Activated naive CD4-positive, alpha-beta T cell treated with anti-CD3 and anti-CD28 coated beads for 36 hours (primary cell): ENCODE measurements around the gene COPZ1. TPM values are rescaled to one million over a fixed set of nuclear protein-coding genes. Genes with fewer than 3 reads are reported as not detected.
A peak's percentile ranks its signal among the peaks of the same experiment; 100 is the strongest.
"Not testable (repeated sequence)": the region's sequence is repeated elsewhere in the genome, so short reads cannot be mapped to it uniquely, and the experiment has no call there.

Source experiments
- CTCF ChIA-PET: fragments of 350-600 bp; sonication (Branson Sonifier 250); formaldehyde crosslinking; loops from one replicate; lab custom pipeline; 2021; ENCODE audit warnings: antibody characterized with exemption; lab: Charles Lee
- DNase-seq: peaks from one replicate; pipeline ENCODE4 v3.0.0-alpha.2; 2020
- H3K27ac Mint-ChIP-seq: one replicate; pipeline ENCODE4 v1.8.0; 2021; ENCODE audit warnings: mild to moderate bottlenecking, mixed read lengths
- H3K27me3 Mint-ChIP-seq: one replicate; pipeline ENCODE4 v1.8.0; 2021; ENCODE audit warnings: low read depth, mixed read lengths
- H3K36me3 Mint-ChIP-seq: one replicate; pipeline ENCODE4 v1.8.0; 2021; ENCODE audit warnings: low read depth, mixed read lengths
- H3K4me1 Mint-ChIP-seq: one replicate; pipeline ENCODE4 v1.8.0; 2021; ENCODE audit warnings: low read depth, mixed read lengths
- H3K4me3 Mint-ChIP-seq: one replicate; pipeline ENCODE4 v1.8.0; 2021; ENCODE audit warnings: mild to moderate bottlenecking, moderate library complexity, mixed read lengths
- H3K9me3 Mint-ChIP-seq: one replicate; pipeline ENCODE4 v1.8.0; 2021; ENCODE audit warnings: mixed read lengths
- intact Hi-C: fragments of 100-400 bp; cut with micrococcal nuclease; formaldehyde crosslinking; loops from one replicate; pipeline ENCODE4 v1.15.1; 2023
- total RNA-seq, 2 experiments: library from RNA; stranded (reverse); gene quantifications; one replicate each; pipeline ENCODE4 v1.2.3, GENCODE V29; 2021

Gene COPZ1
- total RNA-seq, 2 experiments from 2014 or later, result 98.0 to 105 TPM

- DNase-seq, H3K36me3 Mint-ChIP-seq, H3K9me3 Mint-ChIP-seq, H3K27me3 Mint-ChIP-seq, H3K4me3 Mint-ChIP-seq: not testable (repeated sequence)
- CTCF ChIA-PET, result interaction anchor here (1.0 to 2.0 kb wide), 5 partner anchors 10 to 72 kb away, joined by 3 to 10 read pairs (median 5); no protein-coding TSS in a partner anchor
- peaks cover 37% of the 10 kb centered on the region for H3K4me1 Mint-ChIP-seq
- H3K27ac Mint-ChIP-seq, result peak overlapping the region; percentile 57
- intact Hi-C loops, result loop anchor here (5.0 kb wide), 3 partner anchors 202 to 1077 kb away; partner anchors contain the start of genes HOXC10 and ITGB7
Observed at GRCh38 chr12:54284070-54284780, 40.7 kb upstream of the COPZ1 start.

- peak overlapping the region; percentile 50 for H3K4me3 Mint-ChIP-seq
- H3K4me1 Mint-ChIP-seq, result peaks cover 37% of the 10 kb centered on the region
- intact Hi-C loops, result no loop called here
- no peaks in the 10 kb centered on the region for H3K9me3 Mint-ChIP-seq
- H3K36me3 Mint-ChIP-seq, result no peaks in the 10 kb centered on the region
- no peaks in the 10 kb centered on the region for H3K27me3 Mint-ChIP-seq
- CTCF ChIA-PET, result interaction anchor here (0.7 to 2.0 kb wide), 9 partner anchors 9 to 94 kb away, joined by 3 to 10 read pairs (median 5); no protein-coding TSS in a partner anchor
- no peak for DNase-seq
- H3K27ac Mint-ChIP-seq, result peak overlapping the region; percentile 31
Observed at GRCh38 chr12:54285150-54286041, 39.5 kb upstream of the COPZ1 start.

- Mint-ChIP-seq H3K9me3 (no peaks in the 10 kb centered on the region), H3K27ac (peak overlapping the region; percentile 31), H3K36me3 (no peaks in the 10 kb centered on the region), H3K27me3 (no peaks in the 10 kb centered on the region), H3K4me1 (peaks cover 37% of the 10 kb centered on the region), H3K4me3 (peak overlapping the region; percentile 12)
- intact Hi-C loops, result no loop called here
- no peak for DNase-seq
- CTCF ChIA-PET, result interaction anchor here (0.7 to 1.6 kb wide), 8 partner anchors 13 to 94 kb away, joined by 3 to 6 read pairs (median 4); no protein-coding TSS in a partner anchor
Observed at GRCh38 chr12:54286042-54287030, 38.6 kb upstream of the COPZ1 start.

- Mint-ChIP-seq H3K9me3 (no peaks in the 10 kb centered on the region), H3K27me3 (no peaks in the 10 kb centered on the region), H3K27ac (no peak overlapping the region), H3K4me3 (no peak overlapping the region), H3K36me3 (no peaks in the 10 kb centered on the region), H3K4me1 (peaks cover 35% of the 10 kb centered on the region)
- intact Hi-C loops, result no loop called here
- no peak for DNase-seq
- CTCF ChIA-PET, result interaction anchor here (0.8 to 1.6 kb wide), 5 partner anchors 12 to 92 kb away, joined by 3 to 6 read pairs (median 4); no protein-coding TSS in a partner anchor
Observed at GRCh38 chr12:54287261-54288157, 37.4 kb upstream of the COPZ1 start.

GRCh38 chr12:54292083-54292930, 32.6 kb upstream of the COPZ1 start:
- no peak for DNase-seq
- no peaks in the 10 kb centered on the region for H3K4me1 Mint-ChIP-seq
- no peaks in the 10 kb centered on the region for H3K36me3 Mint-ChIP-seq
- no peak overlapping the region for H3K4me3 Mint-ChIP-seq
- H3K27ac Mint-ChIP-seq, result no peak overlapping the region
- no peaks in the 10 kb centered on the region for H3K27me3 Mint-ChIP-seq
- intact Hi-C loops, result no loop called here
- no peaks in the 10 kb centered on the region for H3K9me3 Mint-ChIP-seq
- CTCF ChIA-PET, result interaction anchor here (1.0 to 11.2 kb wide), 16 partner anchors 10 to 108 kb away, joined by 3 to 117 read pairs (median 7); partner anchors contain the start of gene COPZ1

GRCh38 chr12:54292931-54293241, 32.0 kb upstream of the COPZ1 start:
- Mint-ChIP-seq H3K4me1 (no peaks in the 10 kb centered on the region), H3K27me3 (no peaks in the 10 kb centered on the region), H3K36me3 (no peaks in the 10 kb centered on the region), H3K9me3 (no peaks in the 10 kb centered on the region), H3K27ac (no peak overlapping the region), H3K4me3 (no peak overlapping the region)
- CTCF ChIA-PET, result interaction anchor here (1.0 to 11.2 kb wide), 21 partner anchors 9 to 107 kb away, joined by 3 to 117 read pairs (median 5); partner anchors contain the start of gene COPZ1
- DNase-seq, result no peak
- intact Hi-C loops, result no loop called here

GRCh38 chr12:54294152-54294952, 30.6 kb upstream of the COPZ1 start:
- Mint-ChIP-seq H3K9me3 (no peaks in the 10 kb centered on the region), H3K4me1 (no peaks in the 10 kb centered on the region), H3K4me3 (no peak overlapping the region), H3K27me3 (peaks cover 7% of the 10 kb centered on the region), H3K36me3 (no peaks in the 10 kb centered on the region), H3K27ac (no peak overlapping the region)
- CTCF ChIA-PET, result interaction anchor here (0.5 to 11.2 kb wide), 38 partner anchors 10 to 175 kb away, joined by 3 to 117 read pairs (median 4); partner anchors contain the start of gene COPZ1
- DNase-seq, result peak; percentile 82
- intact Hi-C loops, result loop anchor here (1.0 kb wide), 3 partner anchors 65 to 85 kb away; no protein-coding TSS in a partner anchor

- Mint-ChIP-seq H3K27me3 (peaks cover 14% of the 10 kb centered on the region), H3K4me3 (no peak overlapping the region), H3K9me3 (no peaks in the 10 kb centered on the region), H3K4me1 (peaks cover 1% of the 10 kb centered on the region), H3K27ac (no peak overlapping the region), H3K36me3 (no peaks in the 10 kb centered on the region)
- no peak for DNase-seq
- CTCF ChIA-PET, result interaction anchor here (0.5 to 11.2 kb wide), 24 partner anchors 11 to 115 kb away, joined by 3 to 117 read pairs (median 4); partner anchors contain the start of gene COPZ1
- intact Hi-C loops, result loop anchor here (1.0 kb wide), 3 partner anchors 64 to 84 kb away; no protein-coding TSS in a partner anchor
Observed at GRCh38 chr12:54294953-54295566, 29.9 kb upstream of the COPZ1 start.

- H3K27me3 Mint-ChIP-seq, result peaks cover 25% of the 10 kb centered on the region
- CTCF ChIA-PET, result interaction anchor here (0.6 to 11.2 kb wide), 12 partner anchors 24 to 96 kb away, joined by 3 to 117 read pairs (median 6); partner anchors contain the start of gene COPZ1
- no peak overlapping the region for H3K27ac Mint-ChIP-seq
- H3K9me3 Mint-ChIP-seq, result no peaks in the 10 kb centered on the region
- H3K4me3 Mint-ChIP-seq, result no peak overlapping the region
- intact Hi-C loops, result no loop called here
- H3K4me1 Mint-ChIP-seq, result peaks cover 8% of the 10 kb centered on the region
- no peak for DNase-seq
- no peaks in the 10 kb centered on the region for H3K36me3 Mint-ChIP-seq
Observed at GRCh38 chr12:54296393-54297099, 28.4 kb upstream of the COPZ1 start.
